Osteoblast (primary cell): ENCODE data around the gene PNKD. TPM values are rescaled to one million over a fixed set of nuclear protein-coding genes. Genes with fewer than 3 reads are reported as not detected.

Experiments
- DNase-seq: peaks from one replicate; pipeline ENCODE4 v3.0.0; 2011; ENCODE audit warnings: low spot score, mixed read lengths; ENCODE audit not compliant: insufficient read length; ENCODE audit errors: missing footprints
- H2AFZ ChIP-seq: 2 replicates; pipeline ENCODE4 v1.6.0; 2011; ENCODE audit warnings: mild to moderate bottlenecking, low read length
- H3K27ac ChIP-seq: 2 replicates; pipeline ENCODE4 v1.5.1; 2011; ENCODE audit warnings: mild to moderate bottlenecking, low read depth, low read length, moderate library complexity
- H3K27me3 ChIP-seq: 2 replicates; pipeline ENCODE4 v1.6.0; 2012; ENCODE audit warnings: mild to moderate bottlenecking, control low read depth, inconsistent platforms, low read length, moderate library complexity; ENCODE audit not compliant: insufficient read depth
- H3K36me3 ChIP-seq: 2 replicates; pipeline ENCODE4 v1.5.1; 2011; ENCODE audit warnings: mild to moderate bottlenecking, low read length, control low read depth, moderate library complexity; ENCODE audit not compliant: insufficient read depth
- H3K4me1 ChIP-seq: 2 replicates; pipeline ENCODE4 v1.5.1; 2011; ENCODE audit warnings: mild to moderate bottlenecking, low read length, control low read depth, moderate library complexity; ENCODE audit not compliant: insufficient read depth
- H3K4me2 ChIP-seq: 2 replicates; pipeline ENCODE4 v1.6.0; 2011; ENCODE audit warnings: mild to moderate bottlenecking, low read length; ENCODE audit not compliant: insufficient read depth
- H3K4me3 ChIP-seq: fragments of 200-600 bp; sonication (generic); 3 replicates; pipeline ENCODE4 v1.5.1; 2012; ENCODE audit warnings: mild to moderate bottlenecking, low read length, inconsistent platforms; ENCODE audit not compliant: insufficient read depth
- H3K79me2 ChIP-seq: 2 replicates; pipeline ENCODE4 v1.6.0; 2012; ENCODE audit warnings: mild to moderate bottlenecking, low read length, control low read depth, inconsistent platforms; ENCODE audit not compliant: insufficient read depth
- H3K9me3 ChIP-seq: 2 replicates; pipeline ENCODE4 v1.5.1; 2011; ENCODE audit warnings: low read depth, low read length, control low read depth
- H4K20me1 ChIP-seq: 2 replicates; pipeline ENCODE4 v1.6.0; 2012; ENCODE audit warnings: mild to moderate bottlenecking, low read length, control low read depth; ENCODE audit not compliant: insufficient read depth
- CTCF ChIP-seq: IDR thresholded peaks from 2 replicates; pipeline ENCODE4 v1.5.1; 2011; ENCODE audit warnings: mild to moderate bottlenecking, low read depth, low read length, moderate library complexity; ENCODE audit errors: extremely low read depth
- total RNA-seq: library from RNA; depleted of rRNA; stranded (reverse); fragments of >200 nt; gene quantifications from 2 replicates; pipeline ENCODE4 v1.2.3, GENCODE V29; 2012

Gene PNKD
- total RNA-seq, 1 donor = 23.2 TPM

GRCh38 chr2:218368621-218369153 lies 98.4 kb downstream of the PNKD start:
- peak; percentile 16 for TF ChIP-seq CTCF
- peaks cover 6% of the 10 kb centered on the region for H3K4me1 ChIP-seq
- H3K4me3 ChIP-seq = peak overlapping the region; percentile 37
- no peaks in the 10 kb centered on the region for H4K20me1 ChIP-seq
- no peaks in the 10 kb centered on the region for H3K9me3 ChIP-seq
- H3K4me2 ChIP-seq = peak overlapping the region; percentile 58
- DNase-seq = peak; percentile 75
- peak overlapping the region; percentile 29 for H2AFZ ChIP-seq
- H3K27ac ChIP-seq = no peak overlapping the region
- H3K36me3 ChIP-seq = no peaks in the 10 kb centered on the region
- H3K79me2 ChIP-seq = no peaks in the 10 kb centered on the region
- no peaks in the 10 kb centered on the region for H3K27me3 ChIP-seq

- Histone ChIP-seq H2AFZ (no peak overlapping the region), H3K79me2 (no peaks in the 10 kb centered on the region), H3K9me3 (no peaks in the 10 kb centered on the region), H3K27ac (no peak overlapping the region), H3K4me2 (no peak overlapping the region), H3K27me3 (no peaks in the 10 kb centered on the region), H4K20me1 (no peaks in the 10 kb centered on the region), H3K4me3 (no peak overlapping the region), H3K36me3 (no peaks in the 10 kb centered on the region), H3K4me1 (peaks cover 6% of the 10 kb centered on the region)
- TF ChIP-seq CTCF = no peak
- peak; percentile 22 for DNase-seq
Measured at GRCh38 chr2:218369330-218369729, 99.0 kb downstream of the PNKD start.

GRCh38 chr2:218370410-218371063 lies 100.2 kb downstream of the PNKD start:
- Histone ChIP-seq H3K36me3 (no peaks in the 10 kb centered on the region), H3K27ac (peak overlapping the region; percentile 48), H3K79me2 (no peaks in the 10 kb centered on the region), H3K4me1 (peaks cover 6% of the 10 kb centered on the region), H3K4me2 (no peak overlapping the region), H4K20me1 (no peaks in the 10 kb centered on the region), H2AFZ (no peak overlapping the region), H3K4me3 (no peak overlapping the region), H3K9me3 (no peaks in the 10 kb centered on the region), H3K27me3 (no peaks in the 10 kb centered on the region)
- peak; percentile 77 for DNase-seq
- no peak for TF ChIP-seq CTCF

- Histone ChIP-seq H2AFZ (no peak overlapping the region), H3K4me1 (peaks cover 6% of the 10 kb centered on the region), H3K79me2 (no peaks in the 10 kb centered on the region), H3K4me3 (no peak overlapping the region), H3K9me3 (no peaks in the 10 kb centered on the region), H3K27ac (no peak overlapping the region), H3K36me3 (no peaks in the 10 kb centered on the region), H3K4me2 (no peak overlapping the region), H3K27me3 (no peaks in the 10 kb centered on the region), H4K20me1 (no peaks in the 10 kb centered on the region)
- TF ChIP-seq CTCF = no peak
- no peak for DNase-seq
Measured at GRCh38 chr2:218371983-218372350, 101.6 kb downstream of the PNKD start.
